Suprapubic skin (tissue), 3 donors: Measurements from ENCODE around the gene ST7.

Experiments
- CTCF ChIP-seq, 2 donors: fragments of 200-600 bp in 1 of 2; fragments of 450-650 bp in 1 of 2; sonication (generic) in 1 of 2; IDR thresholded peaks; one replicate each; pipeline ENCODE4 v1.5.1; 2016 to 2019; ENCODE audit warnings: antibody characterized with exemption in 2 of 2, mild to moderate bottlenecking in 1 of 2, moderate library complexity in 1 of 2
- EP300 ChIP-seq: sonication (generic); formaldehyde crosslinking; IDR thresholded peaks from one replicate; pipeline ENCODE4 v1.6.1; 2017; ENCODE audit warnings: antibody characterized with exemption
- POLR2A ChIP-seq, 2 donors: fragments of 450-650 bp; IDR thresholded peaks; one replicate each; pipeline ENCODE4 v1.6.1; 2017; ENCODE audit warnings: antibody characterized with exemption in 2 of 2, mild to moderate bottlenecking in 2 of 2, moderate library complexity in 2 of 2

DNA sequence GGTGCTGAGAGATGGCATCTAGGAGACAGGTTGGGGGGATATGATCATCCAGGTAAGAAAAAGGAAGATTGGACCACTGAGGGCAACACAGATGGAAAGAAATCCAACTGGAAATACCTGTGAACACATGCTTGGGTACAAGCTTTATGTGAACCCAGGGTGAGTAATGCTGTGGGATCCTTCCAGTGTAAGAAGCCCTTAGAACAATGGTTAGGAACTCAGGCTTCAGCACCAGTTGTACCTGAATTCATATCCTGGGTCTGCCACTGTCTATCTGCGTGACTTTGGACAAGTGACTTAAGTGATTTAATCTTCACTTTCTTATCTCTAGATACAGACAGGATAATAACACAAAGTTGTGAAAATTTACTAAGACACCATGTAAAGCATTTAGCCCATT, 131.0 kb downstream of the ST7 start:
- TF ChIP-seq CTCF (IDR thresholded peaks at IDR 0.05) (no peak), POLR2A (IDR thresholded peaks at IDR 0.05) (no peak), EP300 (no peak)
